GOT3 (cell line): ENCODE results near the gene CCNL2.
"Not testable (repeated sequence)": the region's sequence is repeated elsewhere in the genome, so short reads cannot be mapped to it uniquely, and the experiment has no call there.

Source experiments
- DNase-seq: peaks from one replicate; lab custom pipeline; 2025; ENCODE audit warnings: mixed read lengths; lab: John Stamatoyannopoulos, UW

The CCNL2 gene

DNA sequence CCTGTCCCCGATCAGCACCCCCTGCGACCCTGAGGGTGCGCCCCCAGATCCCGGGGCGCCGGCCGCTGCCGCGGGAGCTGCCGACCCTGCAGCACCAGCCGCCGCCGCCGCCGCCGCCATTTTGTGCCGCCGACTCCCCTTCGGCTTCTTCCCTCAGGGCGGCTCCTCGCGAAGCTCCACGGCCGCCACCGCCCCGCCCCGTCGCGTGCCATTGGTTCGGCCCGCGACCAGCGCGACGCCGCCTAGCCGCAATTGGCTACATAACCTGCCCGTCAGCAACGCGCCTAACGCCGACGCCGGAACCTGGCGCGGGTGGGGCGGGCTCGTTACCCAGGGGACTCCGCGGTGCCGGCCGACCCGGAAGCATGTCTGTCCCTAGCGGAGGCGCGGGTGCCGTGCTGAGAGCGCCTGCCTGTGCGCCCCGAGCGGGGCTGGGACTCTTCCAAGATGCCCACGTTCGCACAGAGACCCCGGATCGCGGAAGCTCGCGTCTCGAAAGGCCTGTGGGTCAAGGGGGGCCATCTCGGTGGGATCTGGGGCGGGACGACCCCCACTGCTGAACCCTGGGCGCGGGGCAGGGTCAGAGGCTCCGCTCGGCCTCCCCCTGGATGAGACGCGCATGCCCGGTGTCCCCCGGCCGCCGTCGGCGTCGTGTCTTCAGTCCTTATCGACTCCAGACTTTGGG, at the start of gene CCNL2:
Gene CCNL2 (minus strand): TSS at position 149 of the 685 bp plus-strand sequence. CDS start 29 bp downstream, at position 120.
- DNase-seq: peak; percentile 94

DNA sequence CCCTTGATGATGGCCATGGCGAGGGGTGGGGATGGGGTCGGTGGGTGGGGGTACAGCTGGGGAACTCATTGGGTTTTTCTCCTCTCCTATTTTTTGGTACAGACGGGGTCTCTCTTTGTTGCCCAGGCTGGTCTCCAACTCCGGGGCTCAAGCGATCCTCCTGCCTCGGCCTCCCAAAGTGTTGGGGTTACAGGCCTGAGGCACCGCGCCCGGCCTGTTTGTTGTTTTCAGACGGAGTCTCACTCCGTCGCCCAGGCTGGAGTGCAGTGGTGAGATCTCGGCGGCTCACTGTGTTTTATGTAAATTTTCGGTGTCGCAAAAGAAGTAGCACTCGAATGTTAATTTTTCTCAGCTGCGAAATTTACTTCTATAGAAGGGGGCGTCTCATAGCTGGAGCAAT, 47.5 kb upstream of the CCNL2 start:
- not testable (repeated sequence) for DNase-seq

DNA sequence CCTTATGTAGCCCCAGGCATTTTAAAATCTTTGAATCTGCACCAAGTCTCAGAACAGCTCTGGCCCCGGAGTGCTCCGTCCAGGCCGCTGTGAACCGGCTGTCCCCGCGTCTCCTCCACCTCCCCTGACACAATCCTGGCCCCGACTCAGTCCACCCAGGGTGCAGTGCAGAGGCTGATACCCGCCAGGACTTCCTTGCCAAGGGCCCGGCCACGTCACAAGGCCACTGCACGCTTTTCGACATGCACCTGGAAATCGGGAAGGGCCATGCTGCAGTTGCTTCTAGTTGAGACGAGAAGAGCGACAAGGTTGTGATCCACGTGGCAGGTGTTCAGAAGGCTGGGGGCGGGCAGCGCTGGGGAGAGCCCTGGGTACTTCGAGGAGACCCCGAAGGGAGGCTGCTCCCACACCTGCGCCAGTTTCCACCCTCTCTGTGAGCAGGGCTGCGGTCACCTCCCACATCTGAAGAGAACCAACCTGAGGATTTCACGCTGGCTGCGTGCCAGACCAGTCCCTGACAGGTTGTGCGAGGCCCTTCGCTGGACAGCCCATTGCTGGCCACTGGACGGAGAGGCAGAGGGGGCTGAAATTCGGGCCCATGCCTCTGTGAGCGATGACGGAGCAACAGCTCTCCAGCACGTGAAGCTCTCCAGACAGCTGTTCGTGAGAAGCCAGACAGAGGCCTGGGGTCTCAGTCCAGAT, 43.1 kb upstream of the CCNL2 start:
- no peak for DNase-seq

DNA sequence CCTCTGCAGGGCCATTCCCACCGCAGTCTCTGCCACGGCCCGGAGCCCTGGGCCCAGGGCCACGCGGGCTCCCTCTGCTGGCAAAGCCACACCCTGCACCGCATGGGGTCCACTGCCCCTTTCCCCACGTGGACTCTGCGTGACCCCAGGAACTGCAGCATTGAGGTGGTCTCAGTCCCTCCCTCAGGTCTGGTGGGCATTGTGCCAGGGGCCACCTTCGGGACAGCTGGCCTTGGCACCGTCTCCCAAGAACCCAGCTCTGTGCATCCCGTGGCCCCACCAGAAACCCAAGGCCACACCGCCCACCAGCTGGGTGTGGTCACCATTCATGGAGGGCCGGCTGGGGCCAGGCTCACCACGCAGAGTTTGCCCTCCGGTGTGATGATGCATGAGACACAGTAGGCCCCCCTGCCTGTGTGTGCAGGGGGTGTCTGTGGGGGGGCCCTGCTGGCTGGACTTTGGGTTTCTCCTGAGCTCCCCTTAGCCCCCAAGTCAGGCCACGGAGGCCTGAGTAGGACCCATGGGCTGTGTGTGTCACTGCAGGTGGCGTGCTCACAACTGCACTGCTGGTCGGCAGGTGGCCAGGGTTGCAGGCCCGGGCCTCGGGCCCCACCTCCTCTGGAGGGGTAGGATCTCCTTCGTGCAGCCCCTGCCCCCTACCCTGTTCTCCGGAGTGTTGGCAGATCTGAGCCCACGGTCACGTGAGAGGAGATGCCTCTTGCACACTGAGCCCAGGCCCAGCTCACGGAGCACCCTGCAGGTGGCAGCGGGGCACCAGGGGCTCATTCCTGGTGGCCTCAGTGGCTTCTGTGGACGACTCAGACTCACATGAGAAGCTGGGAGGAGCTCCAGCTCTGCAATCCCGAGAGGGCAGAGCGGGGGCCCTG, 42.1 kb upstream of the CCNL2 start:
- peak; percentile 20 for DNase-seq

DNA sequence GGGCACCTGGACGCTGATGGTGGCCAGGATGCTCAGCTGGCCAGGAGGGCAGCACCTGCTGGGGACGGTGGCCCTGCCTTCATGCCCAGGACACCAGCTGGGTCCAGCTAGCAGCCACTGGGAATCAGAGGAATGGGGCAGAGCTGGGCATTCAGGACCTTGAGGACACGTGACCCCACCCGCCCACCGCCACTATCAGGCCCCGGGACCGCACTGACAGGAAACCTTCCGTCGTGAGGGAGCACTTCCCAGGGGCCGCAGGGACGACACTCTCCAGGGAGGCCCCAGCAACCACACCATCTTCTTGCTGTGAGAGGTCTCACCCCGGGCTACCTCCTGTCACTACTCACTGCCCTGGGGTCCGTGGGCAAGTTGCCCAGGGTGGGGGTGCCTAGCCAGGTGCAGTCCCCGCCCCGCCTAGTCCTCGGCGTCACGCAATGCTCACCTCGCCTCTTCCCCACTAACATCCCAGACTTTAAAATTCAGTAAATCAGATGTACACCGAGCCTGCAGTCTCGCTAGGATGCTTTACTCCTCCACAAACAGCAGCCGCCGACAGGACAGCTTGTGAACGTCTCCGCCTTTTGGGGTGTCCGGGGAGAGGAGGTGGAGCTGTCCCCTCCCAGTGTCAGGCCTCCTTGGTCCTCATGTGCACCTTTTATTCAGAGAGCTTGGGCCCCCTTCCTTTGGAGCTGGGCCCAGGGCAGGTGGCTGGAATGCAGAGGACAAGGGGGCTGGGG, 41.3 kb upstream of the CCNL2 start:
- DNase-seq: no peak

DNA sequence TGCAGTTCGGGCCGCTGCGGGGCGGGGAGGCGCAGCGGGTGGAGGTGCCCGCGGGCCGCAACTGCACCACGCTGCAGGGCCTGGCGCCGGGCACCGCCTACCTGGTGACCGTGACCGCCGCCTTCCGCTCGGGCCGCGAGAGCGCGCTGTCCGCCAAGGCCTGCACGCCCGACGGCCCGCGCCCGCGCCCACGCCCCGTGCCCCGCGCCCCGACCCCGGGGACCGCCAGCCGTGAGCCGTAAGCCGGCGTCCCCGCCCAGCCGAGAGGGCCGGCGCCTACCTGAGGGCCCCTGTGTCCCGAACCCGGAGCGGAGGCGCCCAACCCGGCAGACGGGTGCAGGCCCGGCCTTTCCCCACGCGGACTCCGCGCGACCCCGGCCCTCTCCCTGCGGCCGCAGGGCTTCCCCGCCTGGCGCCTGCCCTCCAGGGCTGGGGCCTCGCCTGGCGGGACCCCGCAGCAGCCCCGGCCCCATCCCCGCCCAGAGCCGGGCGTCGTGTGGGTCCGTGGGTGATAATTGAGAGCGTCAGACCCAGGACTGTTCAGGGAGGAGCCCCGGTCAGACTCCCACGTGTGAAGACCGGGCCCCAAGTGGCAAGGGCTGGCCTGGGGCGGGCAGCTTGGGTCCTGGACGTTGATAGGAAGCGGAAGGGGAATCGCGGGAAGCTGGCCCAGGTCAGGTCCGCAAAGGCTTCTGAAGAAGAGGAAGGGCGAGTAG, 40.6 kb upstream of the CCNL2 start:
- no peak for DNase-seq

DNA sequence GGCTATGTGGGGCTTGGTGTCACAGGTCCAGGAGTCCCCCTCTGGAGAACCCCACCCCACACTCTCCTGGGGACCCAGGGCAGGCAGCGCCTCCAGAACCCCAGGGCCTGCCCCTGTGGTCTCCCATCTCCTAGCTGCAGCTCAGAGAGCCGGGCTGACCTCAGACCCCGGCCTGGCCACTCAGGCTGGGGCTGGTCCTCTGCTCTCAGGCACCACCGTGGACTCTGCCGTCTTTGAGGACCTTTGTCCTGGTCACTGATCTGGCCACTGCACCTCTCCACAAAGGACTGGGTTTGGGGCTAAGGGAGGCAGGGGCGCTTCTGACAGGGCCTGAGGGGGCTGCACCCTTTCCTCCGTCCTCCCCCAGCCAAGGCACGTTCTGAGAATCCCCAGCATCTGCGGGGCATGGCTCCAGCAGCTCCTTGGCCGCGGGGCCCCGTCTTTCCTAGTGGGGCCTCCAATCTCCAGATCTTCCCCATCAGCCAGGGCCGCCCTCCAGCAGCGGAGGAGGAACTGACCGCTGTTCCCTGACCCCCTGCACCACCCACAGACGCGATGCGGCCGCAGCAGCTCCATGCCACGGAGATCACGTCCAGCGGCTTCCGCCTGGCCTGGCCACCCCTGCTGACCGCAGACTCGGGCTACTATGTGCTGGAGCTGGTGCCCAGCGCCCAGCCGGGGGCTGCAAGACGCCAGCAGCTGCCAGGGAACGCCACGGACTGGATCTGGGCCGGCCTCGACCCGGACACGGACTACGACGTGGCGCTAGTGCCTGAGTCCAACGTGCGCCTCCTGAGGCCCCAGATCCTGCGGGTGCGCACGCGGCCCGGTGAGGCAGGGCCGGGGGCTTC, 39.6 kb upstream of the CCNL2 start:
- DNase-seq: no peak

DNA sequence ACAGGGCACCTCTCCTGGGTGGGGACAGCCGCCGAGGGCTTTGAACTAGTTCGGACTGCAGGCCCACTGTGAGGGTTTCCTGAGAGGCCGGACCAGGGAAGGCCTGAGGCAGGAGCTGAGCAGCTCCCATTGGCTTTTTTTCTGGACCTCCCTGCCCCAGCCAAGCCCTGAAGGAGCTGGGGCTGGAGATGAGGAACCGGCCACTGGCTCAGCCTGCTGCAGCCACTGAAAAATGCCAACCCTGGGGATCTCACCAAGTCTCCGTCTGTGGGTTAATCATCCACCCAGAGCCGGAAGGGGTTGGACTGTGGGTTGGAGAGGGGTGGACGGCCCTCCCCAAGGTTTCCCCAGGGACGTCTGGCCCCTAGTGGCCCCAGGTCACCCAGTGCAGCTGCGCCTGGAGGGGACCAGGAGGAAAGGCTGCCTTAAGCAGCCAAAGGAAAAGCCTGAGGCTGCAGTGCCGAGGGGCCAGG, 38.8 kb upstream of the CCNL2 start:
- no peak for DNase-seq

DNA sequence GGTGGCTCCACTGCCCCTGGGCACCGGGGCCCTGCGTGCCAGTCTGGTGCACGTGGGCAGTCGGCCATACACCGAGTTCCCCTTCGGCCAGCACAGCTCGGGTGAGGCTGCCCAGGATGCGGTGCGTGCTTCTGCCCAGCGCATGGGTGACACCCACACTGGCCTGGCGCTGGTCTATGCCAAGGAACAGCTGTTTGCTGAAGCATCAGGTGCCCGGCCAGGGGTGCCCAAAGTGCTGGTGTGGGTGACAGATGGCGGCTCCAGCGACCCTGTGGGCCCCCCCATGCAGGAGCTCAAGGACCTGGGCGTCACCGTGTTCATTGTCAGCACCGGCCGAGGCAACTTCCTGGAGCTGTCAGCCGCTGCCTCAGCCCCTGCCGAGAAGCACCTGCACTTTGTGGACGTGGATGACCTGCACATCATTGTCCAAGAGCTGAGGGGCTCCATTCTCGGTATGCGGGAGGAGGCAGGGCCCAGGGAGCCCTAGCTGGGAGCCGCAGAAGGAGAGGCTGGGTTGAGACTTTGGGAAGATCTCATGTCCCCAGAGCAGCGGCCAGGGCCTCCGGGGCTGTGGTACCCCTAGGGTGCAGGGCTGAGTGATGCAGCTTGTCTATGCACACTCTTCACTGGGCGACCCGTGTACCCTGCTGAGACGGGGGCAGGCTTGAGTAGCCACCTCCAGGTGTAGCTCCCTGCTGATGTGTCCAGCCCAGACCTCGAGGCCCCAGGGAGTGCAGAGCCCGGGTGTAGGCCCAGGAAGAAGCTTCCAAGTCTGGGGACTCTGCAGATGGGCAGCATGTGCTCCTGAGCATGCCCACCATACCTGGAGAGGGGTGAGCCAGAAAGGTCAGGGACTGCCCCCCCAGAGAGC, 38.1 kb upstream of the CCNL2 start:
- DNase-seq: no peak

DNA sequence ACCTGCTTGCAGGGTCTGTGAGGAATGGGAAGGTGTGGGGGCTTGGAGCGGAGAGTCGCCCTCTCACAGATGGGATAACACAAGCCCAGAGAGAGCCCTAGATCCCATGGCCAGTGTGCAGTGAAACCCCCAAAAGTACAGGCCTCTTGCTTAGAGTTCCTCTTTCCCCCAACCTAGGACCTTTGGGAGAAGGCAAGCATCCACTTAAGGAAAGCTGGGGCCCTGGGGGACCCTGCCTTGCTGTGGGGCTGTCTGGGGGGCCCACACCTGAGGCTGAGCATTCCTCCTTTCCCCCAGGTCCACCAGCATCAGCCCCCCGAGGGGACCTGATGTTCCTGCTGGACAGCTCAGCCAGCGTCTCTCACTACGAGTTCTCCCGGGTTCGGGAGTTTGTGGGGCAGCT, 37.5 kb upstream of the CCNL2 start:
- no peak for DNase-seq

DNA sequence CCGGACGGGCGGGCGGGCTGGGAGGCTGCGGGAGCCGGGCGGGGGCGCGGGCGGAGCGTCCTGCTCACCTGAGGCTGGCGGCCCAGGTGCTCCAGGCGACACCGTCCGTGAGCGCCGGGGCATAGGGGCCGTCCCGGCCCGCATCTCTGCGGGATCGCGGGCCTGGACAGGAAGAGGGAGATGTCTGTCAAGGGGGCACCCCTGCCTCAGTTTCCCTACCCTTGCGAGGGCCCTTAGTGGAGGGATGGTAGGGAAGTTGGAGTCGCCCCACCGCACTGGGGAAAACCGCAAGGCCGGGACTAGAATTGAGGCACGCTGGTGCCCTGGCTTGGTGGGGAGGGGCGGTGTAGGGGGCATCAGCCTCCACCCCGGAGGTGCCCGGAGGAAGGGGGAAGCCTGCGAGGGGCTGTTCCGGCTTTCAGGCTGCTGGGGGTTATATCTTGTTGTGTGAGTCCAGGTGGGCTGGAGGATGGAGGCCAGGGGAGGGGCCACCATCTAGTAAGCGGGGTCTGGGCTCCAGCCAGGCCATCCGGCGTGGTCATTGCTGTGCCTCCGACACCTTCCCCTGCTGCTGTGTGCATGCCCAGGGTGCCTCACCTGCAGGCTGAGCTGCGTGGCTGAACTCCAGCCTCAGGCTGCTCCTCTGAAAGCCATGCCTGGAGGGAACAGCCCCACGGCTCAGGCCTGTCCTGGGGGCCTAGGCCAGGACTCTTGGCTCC, 36.9 kb upstream of the CCNL2 start:
- DNase-seq: no peak

DNA sequence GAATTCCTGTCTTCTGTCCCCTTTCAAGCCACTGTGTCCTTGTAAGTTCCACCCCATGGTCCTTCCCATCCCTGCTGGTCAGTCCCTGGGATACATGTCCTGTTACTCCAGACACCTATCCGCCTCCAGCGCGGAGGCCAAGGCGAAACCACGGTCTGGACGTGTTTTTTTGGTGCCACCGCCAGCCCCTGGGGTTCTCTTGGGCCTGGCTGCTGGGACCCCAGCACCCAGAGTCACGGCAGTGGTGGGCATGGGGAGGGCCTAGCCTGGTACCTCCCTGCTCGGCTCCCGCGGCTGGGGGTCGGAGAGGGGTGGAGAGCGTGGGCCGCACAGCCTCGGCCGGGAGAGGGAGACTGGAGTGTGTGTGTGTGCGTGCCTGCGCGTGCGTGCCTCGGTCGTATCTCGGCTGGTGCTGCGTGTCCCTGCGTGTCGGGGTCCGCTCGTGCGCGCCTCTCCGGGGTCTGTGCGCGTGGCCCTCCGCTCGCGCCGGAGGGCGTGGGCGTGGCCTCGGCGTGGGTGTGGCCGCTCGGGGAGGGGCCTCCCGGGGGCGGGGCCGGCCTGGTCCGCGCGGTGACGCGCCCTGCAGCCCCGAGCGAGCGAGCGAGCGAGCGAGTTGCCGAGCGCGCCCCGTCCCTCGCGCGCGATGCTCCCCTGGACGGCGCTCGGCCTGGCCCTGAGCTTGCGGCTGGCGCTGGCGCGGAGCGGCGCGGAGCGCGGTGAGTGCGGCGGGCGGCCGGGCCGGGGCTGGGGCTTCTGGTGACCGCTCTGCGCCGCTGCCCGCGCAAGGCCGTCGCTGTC, 36.2 kb upstream of the CCNL2 start, which contains the start of gene VWA1:
Gene VWA1 (plus strand): TSS at position 585 of the 798 bp plus-strand sequence. CDS start 59 bp downstream, at position 644.
- DNase-seq: no peak

DNA sequence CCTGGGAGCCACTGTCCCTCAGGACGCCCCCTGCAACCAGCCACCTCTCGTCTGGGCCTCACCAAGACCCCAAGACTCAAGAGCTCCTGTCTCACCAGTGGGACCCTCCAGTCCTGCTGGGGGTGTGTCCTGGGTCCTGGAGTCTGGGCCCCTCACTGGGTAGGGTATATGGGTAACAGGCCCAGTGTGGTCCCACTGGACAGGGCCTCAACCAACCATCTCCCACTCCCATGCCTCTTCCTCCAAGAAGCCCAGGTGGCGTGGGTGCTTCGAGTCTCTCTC, 35.6 kb upstream of the CCNL2 start:
- DNase-seq: no peak

DNA sequence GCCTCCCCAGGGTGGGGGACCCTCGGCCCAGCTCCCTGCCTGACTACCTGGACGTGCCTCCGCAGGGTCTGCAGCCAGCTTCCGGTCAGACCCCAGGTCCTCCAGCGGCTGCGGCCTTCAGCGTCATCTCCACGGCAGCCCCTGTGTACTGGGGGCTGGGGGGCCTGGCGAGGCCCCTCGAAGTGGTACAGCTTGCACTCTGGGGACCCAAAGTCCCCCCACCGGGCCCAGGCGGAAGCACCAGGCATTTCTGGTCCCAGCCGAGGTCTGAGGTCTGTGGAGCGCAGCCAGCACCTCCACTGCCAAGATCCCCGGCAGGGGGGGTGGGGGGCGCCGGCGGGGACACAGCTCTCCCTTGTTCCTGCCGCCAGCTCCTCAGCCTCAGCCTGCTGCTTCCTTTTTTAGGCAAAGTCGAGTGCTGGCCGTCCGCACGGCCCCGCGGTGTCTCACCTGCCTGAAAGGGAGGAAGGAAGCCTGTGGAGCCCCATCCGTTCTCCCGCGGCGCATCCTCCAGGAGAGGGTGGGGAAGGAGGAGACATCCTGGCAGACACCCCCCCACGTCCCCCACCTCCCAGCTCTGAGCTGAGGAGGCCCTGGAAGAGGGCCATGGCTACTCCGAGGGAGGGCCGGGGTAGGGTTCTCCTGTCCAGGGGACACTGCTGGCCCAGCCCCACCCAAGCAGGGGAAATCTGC, 35.1 kb upstream of the CCNL2 start:
- DNase-seq: no peak

DNA sequence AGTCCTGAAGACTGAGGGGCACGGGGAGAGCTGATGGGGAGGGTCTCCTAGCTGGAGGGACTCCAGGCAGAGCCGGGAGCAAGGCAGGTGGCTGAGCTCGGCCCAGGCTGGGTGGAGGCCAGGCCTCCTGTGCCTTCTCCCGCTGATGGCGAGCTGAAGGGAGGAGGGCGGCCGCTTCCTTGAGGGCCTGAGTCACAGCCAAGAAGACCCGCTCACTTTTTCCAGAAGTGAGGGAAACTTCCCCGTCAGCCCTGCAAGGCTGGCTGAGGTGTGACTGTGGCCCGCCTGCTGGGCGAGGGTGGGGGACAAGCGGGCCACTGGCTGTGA, 34.6 kb upstream of the CCNL2 start:
- no peak for DNase-seq

DNA sequence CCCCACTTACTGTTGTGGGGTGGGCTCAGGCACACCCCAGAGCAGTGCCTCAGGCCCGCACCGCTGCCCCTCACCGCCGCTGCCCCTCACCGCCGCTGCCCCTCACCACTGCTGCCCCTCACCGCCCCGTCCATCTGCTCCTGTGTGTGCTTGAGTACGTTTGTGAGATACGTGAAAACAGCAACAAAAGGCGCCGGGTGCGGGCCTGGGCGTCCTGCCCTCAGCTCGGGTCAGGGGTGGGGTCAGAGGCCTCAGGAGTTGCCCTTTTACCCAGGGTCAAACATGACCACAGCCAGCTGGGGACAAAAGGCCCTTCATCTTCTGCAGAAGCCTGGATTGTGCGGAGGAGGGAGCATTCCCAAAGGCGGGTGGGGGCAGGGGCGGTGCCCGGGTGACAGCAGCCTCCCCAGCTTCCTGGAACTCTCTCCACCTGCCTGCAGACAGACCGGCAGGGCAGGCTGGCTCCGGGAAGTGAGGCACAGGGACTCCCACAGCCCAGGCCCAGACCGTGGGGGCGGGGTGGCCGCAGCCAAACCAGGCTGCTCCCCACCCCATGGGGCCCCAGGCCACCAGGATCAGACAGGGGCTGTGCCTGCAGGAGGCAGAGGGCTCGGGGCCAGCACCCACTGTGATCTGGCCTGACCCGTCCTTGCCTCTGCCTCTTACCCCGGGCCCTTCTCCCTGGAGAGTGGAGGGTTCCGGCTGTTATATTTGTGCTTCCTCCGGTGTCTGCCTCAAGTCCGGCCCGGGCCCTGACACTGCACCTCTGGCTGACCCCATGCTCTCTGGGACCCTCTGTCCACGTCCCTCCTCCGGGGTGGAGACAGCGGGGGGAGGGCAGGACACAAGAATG, 34.0 kb upstream of the CCNL2 start:
- no peak for DNase-seq
